Fibroblast of peridontal ligament (primary cell): ENCODE measurements around the gene DEF6.
"Not testable (repeated sequence)": the region's sequence is repeated elsewhere in the genome, so short reads cannot be mapped to it uniquely, and the experiment has no call there.

Experiments
- DNase-seq: peaks from one replicate; pipeline ENCODE4 v3.0.0-alpha.2; 2010; ENCODE audit errors: extremely low read depth

Gene DEF6

DNA sequence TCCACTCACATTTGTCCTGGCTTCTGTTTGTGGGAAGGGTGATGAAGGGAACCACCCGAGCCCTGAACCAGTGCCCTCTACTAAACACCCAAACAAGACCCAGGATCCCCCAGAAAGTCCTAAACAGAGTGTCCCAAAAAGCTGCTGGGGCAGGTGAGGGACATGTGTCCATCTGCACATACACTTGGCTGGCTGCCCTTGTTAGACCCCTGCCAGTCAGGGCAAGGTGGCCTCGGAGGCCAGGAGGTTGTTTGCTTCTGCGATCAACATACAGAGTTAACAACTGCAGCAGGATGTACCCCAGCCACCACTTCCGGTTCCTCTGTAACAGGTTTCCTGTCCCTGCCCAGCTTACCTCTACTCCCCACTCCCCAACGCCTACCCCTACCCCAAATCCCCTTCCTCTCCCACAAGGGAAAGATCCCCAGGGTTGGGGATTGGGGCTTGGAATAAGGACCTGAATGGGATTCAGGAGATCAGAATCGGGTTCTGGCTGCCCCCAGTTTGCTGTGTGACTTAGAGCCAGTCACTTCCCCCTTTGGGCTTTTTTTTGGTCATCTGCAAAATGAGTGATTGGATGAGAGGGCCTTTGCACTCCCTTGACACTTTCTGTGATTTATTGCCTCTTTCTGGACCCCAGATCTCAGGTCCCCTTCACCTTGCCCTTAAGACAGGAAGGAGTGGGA is 13.9 kb downstream of the DEF6 start:
- DNase-seq: no peak

- DNase-seq: no peak
These were observed 14.6 kb downstream of the DEF6 start for GRCh38 chr6:35312076-35312800.

- DNase-seq: no peak
These were observed 15.2 kb downstream of the DEF6 start for GRCh38 chr6:35312807-35313206.

DNA sequence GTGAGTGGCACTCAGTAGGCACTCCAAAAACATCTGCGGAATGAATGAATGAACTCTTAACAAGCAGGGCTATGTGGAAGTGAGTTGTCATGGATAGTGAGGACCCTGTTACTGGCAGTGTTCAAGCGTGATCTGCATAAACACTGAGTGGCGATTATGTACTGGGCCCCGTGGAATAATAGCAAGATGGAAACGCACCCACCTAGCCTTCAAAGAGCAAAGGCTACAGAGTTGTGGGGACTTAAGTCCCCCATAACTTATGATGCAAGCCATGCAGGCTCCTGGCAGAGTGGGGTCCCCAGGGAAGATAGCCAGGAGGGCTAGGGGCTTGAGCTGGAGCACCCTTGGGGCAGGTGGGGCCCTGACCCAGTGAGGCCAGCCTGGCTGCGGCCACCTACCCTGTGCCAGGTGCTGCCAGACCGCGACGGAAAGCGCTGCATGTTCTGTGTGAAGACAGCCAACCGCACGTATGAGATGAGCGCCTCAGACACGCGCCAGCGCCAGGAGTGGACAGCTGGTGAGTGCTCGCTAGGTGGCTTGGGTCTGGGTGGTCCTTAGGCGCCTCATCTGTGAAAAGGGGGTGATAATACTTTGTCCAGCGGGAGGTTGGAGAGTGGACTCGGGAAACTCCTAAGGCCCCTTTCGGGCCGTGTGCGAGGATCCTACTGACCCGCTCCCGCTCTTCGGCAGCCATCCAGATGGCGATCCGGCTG is 20.0 kb downstream of the DEF6 start:
- no peak for DNase-seq

DNA sequence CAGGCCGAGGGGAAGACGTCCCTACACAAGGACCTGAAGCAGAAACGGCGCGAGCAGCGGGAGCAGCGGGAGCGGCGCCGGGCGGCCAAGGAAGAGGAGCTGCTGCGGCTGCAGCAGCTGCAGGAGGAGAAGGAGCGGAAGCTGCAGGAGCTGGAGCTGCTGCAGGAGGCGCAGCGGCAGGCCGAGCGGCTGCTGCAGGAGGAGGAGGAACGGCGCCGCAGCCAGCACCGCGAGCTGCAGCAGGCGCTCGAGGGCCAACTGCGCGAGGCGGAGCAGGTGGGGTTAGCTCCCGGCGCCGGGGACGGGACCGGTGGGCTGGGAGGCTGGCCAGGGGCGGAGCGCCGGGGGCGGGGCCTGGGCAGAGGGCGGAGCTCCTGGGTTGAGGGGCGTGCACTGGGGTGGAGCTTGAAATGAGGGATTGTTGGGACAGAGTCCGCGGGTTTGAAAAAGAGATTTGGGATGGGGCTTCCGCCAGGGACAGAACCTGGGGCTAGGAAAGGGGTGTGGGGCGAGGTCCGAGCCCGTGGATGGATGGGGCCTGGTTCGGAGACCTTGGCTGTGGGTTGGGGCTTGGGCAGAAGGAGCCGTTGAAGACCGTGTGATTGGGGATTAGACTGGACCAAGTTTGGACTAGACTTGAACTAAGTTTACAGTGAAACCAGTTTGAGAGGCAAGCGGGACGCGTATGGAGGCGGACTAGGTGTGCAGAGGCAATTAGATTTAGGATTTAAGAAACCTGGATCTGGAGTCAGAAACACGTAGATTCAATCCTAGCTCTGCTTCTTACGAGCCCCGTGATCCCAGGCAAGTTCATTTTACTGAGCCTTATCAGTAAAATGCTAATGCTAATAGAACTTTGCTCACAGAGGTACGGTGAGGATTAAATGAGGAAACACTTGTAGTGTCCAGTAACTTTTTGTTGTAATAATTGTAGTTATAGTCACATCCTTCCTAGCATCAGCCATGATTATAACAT is 20.9 kb downstream of the DEF6 start:
- DNase-seq: peak; percentile 59

GRCh38 chr6:35319346-35320030 is 21.9 kb downstream of the DEF6 start:
- DNase-seq: no peak

DNA sequence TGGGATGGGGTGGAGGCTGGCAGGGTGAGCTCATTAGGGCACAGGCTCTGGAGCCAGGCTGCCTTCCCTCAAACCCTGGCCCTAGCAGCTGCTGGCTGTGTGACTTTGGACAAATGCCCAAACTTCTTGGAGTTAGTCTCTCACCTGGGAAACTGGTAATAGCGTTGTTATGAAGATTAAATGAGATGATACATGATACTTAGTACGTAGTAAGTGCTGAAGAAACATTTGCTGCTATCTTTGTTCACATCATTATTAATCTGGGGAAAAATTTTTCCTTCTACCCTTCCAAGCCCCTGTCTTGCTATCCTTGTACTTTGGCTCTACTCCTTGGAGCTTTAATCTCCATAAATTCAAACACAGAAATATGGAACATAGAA is 22.4 kb downstream of the DEF6 start:
- no peak for DNase-seq

DNA sequence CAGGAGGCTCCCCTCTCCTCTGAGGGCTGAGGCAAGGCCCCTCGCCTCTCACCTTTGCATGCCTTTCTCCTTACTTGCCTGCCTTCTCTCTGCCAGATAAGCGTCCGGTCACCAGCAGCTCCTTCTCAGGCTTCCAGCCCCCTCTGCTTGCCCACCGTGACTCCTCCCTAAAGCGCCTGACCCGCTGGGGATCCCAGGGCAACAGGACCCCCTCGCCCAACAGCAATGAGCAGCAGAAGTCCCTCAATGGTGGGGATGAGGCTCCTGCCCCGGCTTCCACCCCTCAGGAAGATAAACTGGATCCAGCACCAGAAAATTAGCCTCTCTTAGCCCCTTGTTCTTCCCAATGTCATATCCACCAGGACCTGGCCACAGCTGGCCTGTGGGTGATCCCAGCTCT is 23.5 kb downstream of the DEF6 start:
- no peak for DNase-seq

- peak; percentile 50 for DNase-seq
These were observed 29.9 kb downstream of the DEF6 start for GRCh38 chr6:35327349-35328027.

GRCh38 chr6:35328108-35328723 is 30.6 kb downstream of the DEF6 start:
- no peak for DNase-seq

- DNase-seq: not testable (repeated sequence)
These were observed 31.3 kb downstream of the DEF6 start for GRCh38 chr6:35328965-35329364.

DNA sequence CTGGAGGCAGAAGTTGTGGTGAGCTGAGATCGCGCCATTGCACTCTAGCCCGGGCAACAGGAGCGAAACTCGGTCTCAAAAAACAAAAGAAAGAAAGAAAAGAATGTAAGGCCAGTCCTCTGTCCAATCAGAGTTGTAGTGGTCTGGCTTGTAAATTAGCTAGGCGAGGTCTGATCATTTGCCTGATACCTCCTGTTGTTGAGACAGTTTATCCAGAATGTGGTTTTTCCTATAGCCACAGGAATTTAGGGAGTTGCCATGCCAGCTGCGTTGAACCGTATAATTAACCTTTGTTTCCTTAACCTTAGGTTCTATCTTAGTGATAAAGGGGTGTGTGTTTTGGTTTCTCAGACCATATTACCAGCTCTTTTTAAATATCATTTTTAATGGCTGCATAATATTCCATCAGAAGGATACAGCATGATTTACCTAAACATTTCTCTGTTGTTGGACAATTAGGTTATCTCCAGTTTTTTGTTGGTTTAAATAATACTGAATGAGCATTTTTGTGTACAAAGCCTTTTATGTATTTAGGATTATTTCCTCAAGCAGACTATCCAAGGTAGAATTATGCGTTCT is 33.0 kb downstream of the DEF6 start:
- no peak for DNase-seq

- DNase-seq: not testable (repeated sequence)
These were observed 34.7 kb downstream of the DEF6 start for GRCh38 chr6:35332074-35332887.

DNA sequence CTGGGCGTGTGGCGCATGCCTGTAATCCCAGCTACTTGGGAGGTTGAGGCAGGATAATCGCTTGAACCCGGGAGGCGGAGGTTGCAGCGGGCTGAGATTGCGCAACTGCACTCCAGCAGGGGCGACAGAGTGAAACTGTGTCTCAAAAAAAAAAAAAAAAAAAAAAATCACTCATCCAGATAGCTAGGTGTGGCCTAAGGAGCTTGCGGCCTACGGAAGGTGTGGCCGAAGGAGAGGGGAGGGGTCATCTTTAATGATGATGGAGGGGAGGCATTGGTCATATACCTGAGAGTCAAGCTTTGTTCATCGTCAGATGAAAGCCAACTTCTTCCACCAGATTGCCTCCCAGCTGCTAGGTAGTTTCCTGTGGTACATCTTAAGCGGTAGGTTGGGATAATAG is 43.9 kb downstream of the DEF6 start:
- DNase-seq: no peak

- DNase-seq: peak; percentile 91
These were observed 44.9 kb downstream of the DEF6 start, which contains the start of gene PPARD for GRCh38 chr6:35342258-35343091. TSS of gene PPARD (plus strand) at chr6:35342558. CDS start at chr6:35411088, 68,530 bp downstream.

- DNase-seq: peak; percentile 41
These were observed 45.6 kb downstream of the DEF6 start for GRCh38 chr6:35343092-35343834.
